B cell (primary cell): ENCODE results near the gene CHCHD5. TPM values are rescaled to one million over a fixed set of nuclear protein-coding genes. Genes with fewer than 3 reads are reported as not detected.

Experiments used
- ATAC-seq: fragments of 200-7000 bp; cut with Tn5 transposase; one replicate; pipeline ENCODE4 v1.10.0; 2021; ENCODE audit warnings: low read depth, mild to moderate bottlenecking, moderate number of reproducible peaks, moderate library complexity
- CTCF ChIA-PET: fragments of 350-600 bp; sonication (Branson Sonifier 250); formaldehyde crosslinking; loops from one replicate; lab custom pipeline; 2021; ENCODE audit warnings: antibody characterized with exemption, inconsistent platforms; lab: Charles Lee
- POLR2A ChIA-PET: fragments of 350-600 bp; sonication (Branson Sonifier 250); formaldehyde crosslinking; loops from one replicate; lab custom pipeline; 2021; ENCODE audit warnings: antibody characterized with exemption; lab: Charles Lee
- DNase-seq: peaks from one replicate; pipeline ENCODE4 v3.0.0; 2013
- H2AFZ ChIP-seq: 2 replicates; pipeline ENCODE4 v1.6.1; 2012; ENCODE audit warnings: mild to moderate bottlenecking, low read depth, low read length; ENCODE audit not compliant: insufficient read depth, poor library complexity, severe bottlenecking
- H3K27ac ChIP-seq, 2 donors: 1 replicate in 1 of 2; 2 replicates in 1 of 2; pipeline ENCODE4 v1.5.1; 2012 to 2013; ENCODE audit warnings: low read length in 2 of 2, mild to moderate bottlenecking in 2 of 2, moderate library complexity in 1 of 2
- H3K27me3 ChIP-seq, 4 experiments: fragments of 200-600 bp in 1 of 4; sonication (generic) in 1 of 4; replicated peaks in 1 of 4; 1 replicate in 2 of 4; 2 replicates in 2 of 4; pipeline versions ENCODE4 v1.6.1 to v1.7.0; 2013 to 2016; ENCODE audit warnings: low read length in 3 of 4, mild to moderate bottlenecking in 2 of 4, mixed read lengths in 1 of 4, moderate library complexity in 1 of 4; ENCODE audit not compliant: insufficient read depth in 4 of 4, control insufficient read depth in 3 of 4; ENCODE audit errors: control extremely low read depth in 1 of 4
- H3K36me3 ChIP-seq, 2 experiments: replicated peaks in 1 of 2; 1 replicate in 1 of 2; 2 replicates in 1 of 2; pipeline versions ENCODE4 v1.6.1 to v1.7.1; 2013; ENCODE audit warnings: low read length in 1 of 2; ENCODE audit not compliant: insufficient read depth in 2 of 2, control insufficient read depth in 1 of 2; ENCODE audit errors: control extremely low read depth in 1 of 2, extremely low read depth in 1 of 2
- H3K4me1 ChIP-seq, 2 donors: fragments of 200-600 bp in 1 of 2; sonication (generic) in 1 of 2; 1 replicate in 1 of 2; 2 replicates in 1 of 2; pipeline versions ENCODE4 v1.5.1 to v1.6.1; 2013 to 2017; ENCODE audit warnings: low read length in 2 of 2; ENCODE audit not compliant: control insufficient read depth in 2 of 2, insufficient read depth in 2 of 2
- H3K4me2 ChIP-seq: replicated peaks from 2 replicates; pipeline ENCODE3; 2012; ENCODE audit warnings: mild to moderate bottlenecking, low read depth, low read length; ENCODE audit not compliant: poor library complexity, severe bottlenecking
- H3K4me3 ChIP-seq, 5 experiments: fragments of 200-600 bp in 1 of 5; sonication (generic) in 1 of 5; 1 replicate in 3 of 5; 2 replicates in 2 of 5; pipeline versions ENCODE4 v1.5.1 to v1.7.0; 2011 to 2016; ENCODE audit warnings: low read length in 4 of 5, mild to moderate bottlenecking in 4 of 5, low read depth in 2 of 5, control low read depth in 1 of 5, moderate library complexity in 1 of 5; ENCODE audit not compliant: insufficient read depth in 1 of 5; ENCODE audit errors: control extremely low read depth in 1 of 5, extremely low read depth in 1 of 5
- H3K79me2 ChIP-seq: fragments of 200-600 bp; sonication (generic); one replicate; pipeline ENCODE4 v1.6.0; 2016; ENCODE audit warnings: low read length; ENCODE audit not compliant: control insufficient read depth, insufficient read depth
- H3K9ac ChIP-seq: fragments of 200-600 bp; sonication (generic); 2 replicates; pipeline ENCODE4 v1.6.1; 2017; ENCODE audit warnings: mild to moderate bottlenecking, low read length, moderate library complexity
- H3K9me3 ChIP-seq, 3 donors: one replicate each; pipeline versions ENCODE4 v1.6.1 to v1.7.1; 2013; ENCODE audit warnings: low read length in 2 of 3; ENCODE audit not compliant: control insufficient read depth in 2 of 3, insufficient read depth in 1 of 3; ENCODE audit errors: control extremely low read depth in 1 of 3
- H4K20me1 ChIP-seq: 2 replicates; pipeline ENCODE4 v1.6.0; 2012; ENCODE audit warnings: mild to moderate bottlenecking, low read length; ENCODE audit not compliant: insufficient read depth, control insufficient read depth, poor library complexity, severe bottlenecking
- H3K27ac Mint-ChIP-seq: one replicate; pipeline ENCODE4 v1.8.0; 2021; ENCODE audit warnings: mixed read lengths
- H3K27me3 Mint-ChIP-seq: one replicate; pipeline ENCODE4 v1.8.0; 2021; ENCODE audit warnings: mixed read lengths
- H3K4me1 Mint-ChIP-seq: one replicate; pipeline ENCODE4 v1.8.0; 2021; ENCODE audit warnings: mixed read lengths
- H3K4me3 Mint-ChIP-seq: one replicate; pipeline ENCODE4 v1.8.0; 2021; ENCODE audit warnings: mixed read lengths
- H3K9me3 Mint-ChIP-seq: one replicate; pipeline ENCODE4 v1.8.0; 2022; ENCODE audit warnings: mixed read lengths; ENCODE audit not compliant: insufficient read depth
- CTCF ChIP-seq: fragments of 200-600 bp; IDR thresholded peaks from one replicate; pipeline ENCODE4 v1.8.0; 2022; ENCODE audit warnings: antibody characterized with exemption, mild to moderate bottlenecking
- EZH2 ChIP-seq: IDR thresholded peaks from 2 replicates; pipeline ENCODE4 v1.6.1; 2012; ENCODE audit warnings: borderline replicate concordance, low read depth, mild to moderate bottlenecking, moderate library complexity, low read length; ENCODE audit not compliant: insufficient read depth, poor library complexity, severe bottlenecking
- WGBS: methylation state at CpG from one replicate; pipeline ENCODE4 v1.1.5; 2013; ENCODE audit warnings: missing lambda C conversion rate; ENCODE audit not compliant: insufficient coverage; 5-methylcytosine and 5-hydroxymethylcytosine counted together
- intact Hi-C: fragments of 100-400 bp; cut with micrococcal nuclease; formaldehyde crosslinking; loops from one replicate; pipeline ENCODE4 v1.10.0; 2022
- polyA plus RNA-seq: library from polyadenylated mRNA; depleted of rRNA; stranded (reverse); fragments of >200 nt; gene quantifications from 2 replicates; pipeline ENCODE4 v1.2.3, GENCODE V29; 2012
- total RNA-seq, 2 donors: library from RNA; stranded (reverse); fragments of 120-200 nt in 1 of 2; gene quantifications; 1 replicate in 1 of 2; 2 replicates in 1 of 2; pipeline versions ENCODE4 v1.2.3 to v1.2.4, GENCODE V29; 2013 to 2022

CHCHD5 gene
- total and polyA plus RNA-seq, 2 donors (not counting 1 experiment from before 2014, with no cell fraction given): 19.9 to 34.5 TPM

- Histone ChIP-seq H3K9me3 (no peaks in the 10 kb centered on the region), H3K4me3 (no peak overlapping the region), H3K9ac (no peak overlapping the region), H3K27ac (no peak overlapping the region), H3K27me3 (no peaks in the 10 kb centered on the region), H3K4me2 (no peak overlapping the region), H3K4me1 (no peaks in the 10 kb centered on the region), H2AFZ (no peak overlapping the region), H3K36me3 (no peaks in the 10 kb centered on the region), H4K20me1 (no peaks in the 10 kb centered on the region), H3K79me2 (no peaks in the 10 kb centered on the region)
- ATAC-seq (no peak), DNase-seq (no peak)
- H3K27ac Mint-ChIP-seq: no peak overlapping the region
- ChIA-PET POLR2A (no interaction called here), CTCF (interaction anchor here (0.6 to 1.5 kb wide), 4 partner anchors 19 to 353 kb away, joined by 3 to 4 read pairs (median 3); no protein-coding TSS in a partner anchor)
- H3K4me3 Mint-ChIP-seq: no peak overlapping the region
- no peaks in the 10 kb centered on the region for H3K27me3 Mint-ChIP-seq
- TF ChIP-seq EZH2: no peak
- TF ChIP-seq CTCF: no peak
- intact Hi-C loops: no loop called here
- no peaks in the 10 kb centered on the region for H3K4me1 Mint-ChIP-seq
- H3K9me3 Mint-ChIP-seq: no peaks in the 10 kb centered on the region
- WGBS: 93% methylated on average over 5 of the region's 5 CpGs
Measured at GRCh38 chr2:112605926-112606325, 21.5 kb downstream of the CHCHD5 start.

- ATAC-seq (no peak), DNase-seq (no peak)
- Mint-ChIP-seq H3K9me3 (no peaks in the 10 kb centered on the region), H3K4me1 (no peaks in the 10 kb centered on the region), H3K27me3 (no peaks in the 10 kb centered on the region), H3K27ac (no peak overlapping the region), H3K4me3 (no peak overlapping the region)
- Histone ChIP-seq H3K4me1 (no peaks in the 10 kb centered on the region), H4K20me1 (no peaks in the 10 kb centered on the region), H3K9ac (no peak overlapping the region), H3K4me2 (no peak overlapping the region), H3K36me3 (no peaks in the 10 kb centered on the region), H3K4me3 (no peak overlapping the region), H2AFZ (no peak overlapping the region), H3K9me3 (no peaks in the 10 kb centered on the region), H3K27me3 (no peaks in the 10 kb centered on the region), H3K79me2 (no peaks in the 10 kb centered on the region), H3K27ac (no peak overlapping the region)
- ChIA-PET CTCF (interaction anchor here (0.9 to 1.5 kb wide), 3 partner anchors 9 to 20 kb away, joined by 3 to 8 read pairs (median 4); no protein-coding TSS in a partner anchor), POLR2A (no interaction called here)
- WGBS: 93% methylated on average over 4 of the region's 4 CpGs
- no peak for TF ChIP-seq EZH2
- TF ChIP-seq CTCF: no peak
- intact Hi-C loops: no loop called here
Measured at GRCh38 chr2:112606547-112606946, 22.1 kb downstream of the CHCHD5 start.
